Esophagus muscularis mucosa (tissue), 4 donors: ENCODE measurements around the gene SLFN11. TPM values are rescaled to one million over a fixed set of nuclear protein-coding genes. Genes with fewer than 3 reads are reported as not detected.

Source experiments
- DNase-seq: peaks from one replicate; pipeline ENCODE4 v3.0.0-alpha.2; 2017; ENCODE audit errors: extremely low spot score
- H3K27ac ChIP-seq, 4 donors: fragments of 200-600 bp; sonication (generic); replicated peaks in 1 of 4; 1 replicate in 3 of 4; 2 replicates in 1 of 4; pipeline ENCODE4 v1.5.1; 2016 to 2019; ENCODE audit warnings: mild to moderate bottlenecking in 1 of 4
- H3K27me3 ChIP-seq, 4 donors: fragments of 200-600 bp; sonication (generic); one replicate each; pipeline versions ENCODE4 v1.5.1 to v1.6.0; 2016 to 2019
- H3K36me3 ChIP-seq, 4 donors: fragments of 200-600 bp; sonication (generic); one replicate each; pipeline ENCODE4 v1.5.1; 2016 to 2019
- H3K4me1 ChIP-seq, 4 donors: fragments of 200-600 bp; sonication (generic); one replicate each; pipeline ENCODE4 v1.5.1; 2016 to 2019
- H3K4me3 ChIP-seq, 4 donors: fragments of 200-600 bp; sonication (generic); 1 replicate in 2 of 4; 2 replicates in 2 of 4; pipeline ENCODE4 v1.5.1; 2016 to 2019; ENCODE audit warnings: mild to moderate bottlenecking in 4 of 4, moderate library complexity in 1 of 4
- H3K9me3 ChIP-seq, 4 donors: fragments of 200-600 bp; sonication (generic); 1 replicate in 3 of 4; 2 replicates in 1 of 4; pipeline ENCODE4 v1.5.1; 2016 to 2019
- CTCF ChIP-seq, 3 experiments: fragments of 200-600 bp in 2 of 3; fragments of 450-650 bp in 1 of 3; sonication (generic) in 2 of 3; IDR thresholded peaks; one replicate each; pipeline ENCODE4 v1.5.1; 2017 to 2019; ENCODE audit warnings: antibody characterized with exemption in 3 of 3, mild to moderate bottlenecking in 2 of 3, moderate library complexity in 1 of 3
- EP300 ChIP-seq: sonication (generic); formaldehyde crosslinking; IDR thresholded peaks from one replicate; pipeline ENCODE4 v1.6.1; 2017; ENCODE audit warnings: antibody characterized with exemption
- POLR2A ChIP-seq: fragments of 450-650 bp; IDR thresholded peaks from one replicate; pipeline ENCODE4 v1.6.1; 2017; ENCODE audit warnings: antibody characterized with exemption, moderate library complexity, mild to moderate bottlenecking, low read depth
- POLR2AphosphoS5 ChIP-seq, 2 donors: sonication (generic); formaldehyde crosslinking; IDR thresholded peaks; one replicate each; pipeline ENCODE4 v1.6.1; 2017; ENCODE audit warnings: antibody characterized with exemption in 2 of 2
- WGBS: methylation state at CpG from one replicate; pipeline ENCODE4 v1.1.5; 2018; 5-methylcytosine and 5-hydroxymethylcytosine counted together
- intact Hi-C: fragments of 100-400 bp; cut with DNase I; formaldehyde crosslinking; loops from one replicate; pipeline ENCODE4 v1.15.1; 2023
- total RNA-seq, 4 donors: library from RNA; depleted of rRNA; stranded (reverse); fragments of >200 nt; gene quantifications; one replicate each; pipeline versions ENCODE4 v1.1.0 to v1.2.1, GENCODE V29; 2016

The SLFN11 gene
- total RNA-seq, 4 donors from 2014 or later, result 16.2 to 30.5 (median 22.7) TPM

- peak; percentile 92 for DNase-seq
- H3K4me1 ChIP-seq, result peaks cover 8 to 40% (median 22%) of the 10 kb centered on the region in 4 donors
- no peaks in the 10 kb centered on the region for H3K9me3 ChIP-seq
- TF ChIP-seq EP300 (no peak), POLR2AphosphoS5 (IDR thresholded peaks at IDR 0.05) (peak; percentile 38 to 50)
- whole genome bisulfite sequencing, result under 1% methylated on average over 33 of the region's 47 CpGs
- peaks cover 0 to 3% (median 0%) of the 10 kb centered on the region in 4 donors for H3K36me3 ChIP-seq
- peaks cover 0 to 34% (median 0%) of the 10 kb centered on the region in 4 donors for H3K27me3 ChIP-seq
- peak overlapping the region; percentile 57 to 85 (median 63) for H3K4me3 ChIP-seq
- H3K27ac ChIP-seq, result peak overlapping the region; percentile 81 to 94 (median 90)
- intact Hi-C loops, result loop anchor here (5.0 kb wide), 1 partner anchor 58 kb away; the partner anchor contains the start of gene SLFN12
Observed at GRCh38 chr17:35373984-35374765, 754 bp upstream of the SLFN11 start.

DNA sequence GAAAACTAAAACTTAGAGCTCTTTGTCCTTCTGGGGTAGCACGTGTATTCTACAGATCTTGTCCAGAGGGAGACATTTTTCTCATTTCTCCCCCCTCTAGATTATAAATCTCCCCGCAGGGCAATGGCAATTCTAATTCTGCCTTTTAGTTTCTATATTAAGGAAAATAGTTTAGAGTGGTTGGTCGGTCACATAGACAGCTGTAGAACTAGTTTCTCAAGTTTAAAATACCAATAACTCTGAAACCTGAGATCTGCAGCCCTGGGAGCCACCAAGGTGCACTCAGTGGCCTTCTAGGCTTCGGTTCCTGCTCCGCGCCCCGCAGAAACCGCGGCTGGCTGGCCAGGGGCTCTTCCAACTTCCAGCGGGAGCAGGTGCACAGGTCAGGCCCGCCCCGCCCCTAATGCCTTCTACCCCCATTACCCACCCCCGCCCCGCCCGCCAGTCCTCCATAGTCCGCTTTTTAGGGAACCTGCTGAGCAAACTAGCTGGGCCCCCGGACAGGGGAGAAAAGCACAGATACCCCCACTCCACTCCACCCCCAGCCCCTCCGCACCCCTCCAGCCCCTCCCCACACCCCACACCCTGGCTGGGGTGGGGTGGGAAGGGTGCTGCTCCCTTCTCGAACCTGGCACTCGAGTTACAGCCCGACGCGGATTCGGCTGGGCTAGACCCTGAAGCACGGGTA is 431 bp downstream of the SLFN11 start:
- Histone ChIP-seq H3K4me3 (peak overlapping the region; percentile 57 to 85 (median 63)), H3K4me1 (peaks cover 14 to 40% (median 26%) of the 10 kb centered on the region in 4 donors), H3K36me3 (peaks cover 0 to 7% (median 0%) of the 10 kb centered on the region in 4 donors), H3K27me3 (peaks cover 0 to 38% (median 0%) of the 10 kb centered on the region in 4 donors), H3K9me3 (no peaks in the 10 kb centered on the region), H3K27ac (peak overlapping the region; percentile 81 to 94 (median 90))
- DNase-seq, result no peak
- TF ChIP-seq EP300 (no peak), POLR2AphosphoS5 (IDR thresholded peaks at IDR 0.05) (no peak), CTCF (IDR thresholded peaks at IDR 0.05) (no peak), POLR2A (no peak)
- 15% methylated on average over 10 of the region's 25 CpGs for WGBS
- intact Hi-C loops, result loop anchor here (5.0 kb wide), 1 partner anchor 59 kb away; the partner anchor contains the start of gene SLFN12

DNA sequence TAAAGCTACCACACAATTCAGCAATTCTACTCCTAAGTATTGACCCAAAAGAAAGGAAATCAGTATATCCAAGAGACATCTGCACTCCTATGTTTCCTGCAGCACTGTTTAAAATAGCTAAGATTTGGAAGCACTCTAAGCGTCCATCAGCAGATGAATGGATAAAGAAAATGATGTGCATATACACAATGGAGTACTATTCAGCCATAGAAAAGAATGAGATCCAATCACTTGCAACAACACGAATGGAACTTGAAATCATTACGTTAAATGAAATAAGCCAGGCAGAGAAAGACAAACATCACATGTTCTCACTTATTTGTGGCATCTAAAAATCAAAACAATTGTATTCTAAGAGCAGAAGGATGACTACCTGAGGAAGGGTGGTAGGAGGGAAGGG is 1.5 kb downstream of the SLFN11 start:
- peak overlapping the region in 1 of 4 donors; percentile 85 for H3K4me3 ChIP-seq

DNA sequence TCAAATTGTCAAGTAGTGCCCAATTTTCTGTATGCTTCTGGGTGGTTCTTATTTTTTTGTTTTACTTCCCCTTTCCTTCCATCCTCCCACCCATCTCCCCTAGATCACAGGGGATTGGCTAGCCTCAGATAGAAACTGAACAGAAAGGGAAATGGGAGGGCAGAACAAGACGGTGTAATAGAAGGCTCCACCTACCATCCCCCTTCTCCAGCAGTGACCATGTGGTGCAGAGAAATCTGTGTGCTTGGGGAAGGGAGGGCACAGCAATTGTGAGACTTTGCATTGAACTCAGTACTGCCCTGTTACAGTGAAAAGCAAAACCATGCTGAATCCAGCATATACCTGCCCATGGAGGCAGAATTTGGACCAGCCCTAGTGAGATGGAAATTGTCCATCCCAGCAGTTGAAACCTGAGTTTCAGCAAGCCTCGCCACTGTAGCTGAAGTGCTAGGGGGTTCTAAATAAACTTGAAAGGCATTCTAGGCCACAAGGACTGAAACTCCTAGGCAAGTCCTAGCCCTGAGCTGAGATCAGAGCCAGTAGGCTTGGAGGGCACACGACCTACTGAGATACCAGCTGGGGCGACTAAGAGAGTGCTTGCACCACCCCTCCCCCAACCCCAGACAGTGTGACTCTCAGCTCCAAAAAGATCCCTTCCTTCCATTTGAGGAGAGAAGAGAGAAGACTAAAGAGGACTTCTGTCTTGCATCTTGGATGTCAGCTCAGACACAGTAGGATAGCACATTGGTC is 5.2 kb downstream of the SLFN11 start:
- Histone ChIP-seq H3K4me1 (peaks cover 6 to 20% (median 11%) of the 10 kb centered on the region in 4 donors), H3K27ac (no peak overlapping the region), H3K9me3 (no peaks in the 10 kb centered on the region), H3K4me3 (no peak overlapping the region), H3K27me3 (peaks cover 0 to 54% (median 2%) of the 10 kb centered on the region in 4 donors), H3K36me3 (peaks cover 0 to 16% (median 10%) of the 10 kb centered on the region in 4 donors)
- DNase-seq, result no peak
- intact Hi-C loops, result no loop called here
- TF ChIP-seq POLR2AphosphoS5 (IDR thresholded peaks at IDR 0.05), result peak in 1 of 2 donors; percentile 10
- no peak for TF ChIP-seq CTCF (IDR thresholded peaks at IDR 0.05)
- 72% methylated on average over 4 of the region's 4 CpGs for WGBS

More for the DNA sequence above, 1.5 kb downstream of the SLFN11 start:
- Histone ChIP-seq H3K27ac (no peak overlapping the region), H3K36me3 (peaks cover 0 to 7% (median 0%) of the 10 kb centered on the region in 4 donors), H3K27me3 (peaks cover 0 to 38% (median 0%) of the 10 kb centered on the region in 4 donors), H3K9me3 (no peaks in the 10 kb centered on the region), H3K4me1 (peaks cover 12 to 36% (median 28%) of the 10 kb centered on the region in 4 donors)
- DNase-seq, result no peak
- intact Hi-C loops, result loop anchor here (5.0 kb wide), 1 partner anchor 60 kb away; the partner anchor contains the start of gene SLFN12
- TF ChIP-seq EP300 (no peak), POLR2A (no peak), CTCF (IDR thresholded peaks at IDR 0.05) (no peak), POLR2AphosphoS5 (IDR thresholded peaks at IDR 0.05) (no peak)
- 75% methylated on average over 3 of the region's 3 CpGs for WGBS
